Karpas-422 (cell line): Measurements from ENCODE around the gene SMIM28. TPM values are rescaled to one million over a fixed set of nuclear protein-coding genes. Genes with fewer than 3 reads are reported as not detected.

Source experiments
- DNase-seq: peaks from one replicate; pipeline ENCODE4 v3.0.0-alpha.2; 2015
- H2AFZ ChIP-seq: fragments of 200-600 bp; sonication (generic); 2 replicates; pipeline ENCODE4 v1.6.1; 2014; ENCODE audit warnings: antibody characterized with exemption, low read length, mixed read lengths
- H3K27ac ChIP-seq: fragments of 200-600 bp; sonication (generic); 2 replicates; pipeline ENCODE4 v1.5.1; 2014; ENCODE audit warnings: mild to moderate bottlenecking, low read length, moderate library complexity
- H3K27me3 ChIP-seq: fragments of 200-600 bp; sonication (generic); 2 replicates; pipeline ENCODE4 v1.6.1; 2014; ENCODE audit warnings: low read length, mixed read lengths
- H3K36me3 ChIP-seq: fragments of 200-600 bp; sonication (generic); 2 replicates; pipeline ENCODE4 v1.6.1; 2014; ENCODE audit warnings: low read length, mixed read lengths; ENCODE audit not compliant: insufficient read depth
- H3K4me1 ChIP-seq: fragments of 200-600 bp; sonication (generic); 2 replicates; pipeline ENCODE4 v1.6.1; 2014; ENCODE audit warnings: mild to moderate bottlenecking, low read length, mixed read lengths
- H3K4me2 ChIP-seq: fragments of 200-600 bp; sonication (generic); 2 replicates; pipeline ENCODE4 v1.6.1; 2014; ENCODE audit warnings: low read length, low read depth, mild to moderate bottlenecking; ENCODE audit not compliant: poor library complexity, severe bottlenecking
- H3K4me3 ChIP-seq: fragments of 200-600 bp; sonication (generic); 2 replicates; pipeline ENCODE4 v1.5.1; 2014; ENCODE audit warnings: mild to moderate bottlenecking, antibody characterized with exemption, low read length, mixed read lengths
- H3K79me2 ChIP-seq: fragments of 200-600 bp; sonication (generic); 2 replicates; pipeline ENCODE4 v1.6.1; 2014; ENCODE audit warnings: mild to moderate bottlenecking, low read length, mixed read lengths
- H3K9ac ChIP-seq: fragments of 200-600 bp; sonication (generic); 2 replicates; pipeline ENCODE4 v1.6.0; 2014; ENCODE audit warnings: low read length
- H3K9me2 ChIP-seq: fragments of 200-600 bp; sonication (generic), shearing (Covaris generic); replicated peaks from 2 replicates; pipeline ENCODE4 v1.6.0; 2014; ENCODE audit warnings: mild to moderate bottlenecking, low read length, moderate library complexity; ENCODE audit not compliant: insufficient read depth
- H3K9me3 ChIP-seq: fragments of 300-700, 200-600 bp; sonication (generic); 2 replicates; pipeline ENCODE4 v1.6.1; 2014; ENCODE audit warnings: low read length, mixed read lengths
- H4K20me1 ChIP-seq: fragments of 200-600 bp; sonication (generic); 2 replicates; pipeline ENCODE4 v1.6.1; 2014; ENCODE audit warnings: mild to moderate bottlenecking, antibody characterized with exemption, low read length, low read depth; ENCODE audit not compliant: insufficient read depth
- total RNA-seq: library from RNA; depleted of rRNA; stranded (reverse); fragments of >200 nt; shearing (Covaris generic); gene quantifications from 2 replicates; pipeline ENCODE4 v1.2.3, GENCODE V29; 2014; ENCODE audit warnings: low replicate concordance

SMIM28 gene
- total RNA-seq, 1 experiment from 2014 or later: not detected

DNA sequence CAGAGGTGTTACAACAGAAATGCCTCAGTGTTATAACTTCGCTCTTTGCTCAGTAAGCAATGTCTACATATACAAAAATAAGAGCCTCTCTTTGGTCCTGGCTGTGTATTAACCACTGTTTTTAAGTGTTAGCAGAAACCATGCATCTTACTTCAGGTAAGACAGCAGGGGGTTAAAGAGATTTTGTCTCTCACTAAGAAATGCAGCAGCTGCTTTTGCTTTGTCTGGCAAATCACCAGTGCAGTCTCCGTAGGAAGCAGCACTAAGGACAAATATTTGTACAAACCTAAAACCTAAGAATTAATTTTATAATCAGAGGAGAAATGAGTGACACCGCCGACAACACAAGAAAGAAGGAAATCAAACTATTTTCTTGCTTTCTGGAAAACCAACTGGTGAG, 758 bp downstream of the SMIM28 start:
- Histone ChIP-seq H4K20me1 (no peaks in the 10 kb centered on the region), H3K4me1 (no peaks in the 10 kb centered on the region), H3K27me3 (no peaks in the 10 kb centered on the region), H3K27ac (no peak overlapping the region), H3K9me2 (no peaks in the 10 kb centered on the region), H2AFZ (no peak overlapping the region), H3K79me2 (no peaks in the 10 kb centered on the region), H3K36me3 (no peaks in the 10 kb centered on the region), H3K4me3 (no peak overlapping the region), H3K4me2 (no peak overlapping the region), H3K9me3 (no peaks in the 10 kb centered on the region), H3K9ac (no peak overlapping the region)
- no peak for DNase-seq

DNA sequence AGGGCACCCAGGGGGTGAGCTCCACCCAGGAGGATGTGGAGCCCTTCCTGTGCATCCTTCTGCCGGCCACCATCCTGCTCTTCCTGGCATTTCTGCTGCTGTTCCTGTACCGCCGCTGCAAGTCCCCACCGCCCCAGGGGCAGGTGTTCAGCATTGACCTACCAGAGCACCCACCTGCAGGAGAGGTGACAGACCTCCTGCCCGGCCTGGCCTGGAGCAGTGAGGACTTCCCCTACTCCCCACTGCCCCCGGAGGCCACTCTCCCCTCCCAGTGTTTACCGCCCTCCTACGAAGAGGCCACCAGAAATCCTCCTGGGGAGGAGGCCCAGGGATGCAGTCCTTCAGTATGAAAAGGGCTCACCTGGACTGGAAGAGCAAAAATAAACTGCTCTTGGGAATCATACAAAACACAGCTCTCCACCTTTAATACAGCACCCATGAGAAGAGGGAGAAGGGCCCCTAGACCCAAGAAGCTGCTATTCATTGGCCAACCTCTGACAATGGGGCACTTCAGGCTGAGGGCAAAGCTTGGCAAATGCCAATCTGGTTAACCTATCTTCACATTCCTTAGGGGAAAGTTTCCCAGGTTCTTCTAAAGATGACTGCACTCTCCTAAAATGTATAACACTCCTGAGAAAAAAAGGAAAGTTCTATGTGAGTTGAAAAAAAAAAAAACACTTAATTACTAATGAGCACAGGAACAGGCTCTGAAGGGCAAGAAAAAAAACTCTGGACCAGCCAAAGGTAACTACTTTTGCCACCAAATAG, 5.0 kb downstream of the SMIM28 start:
- Histone ChIP-seq H2AFZ (no peak overlapping the region), H3K27me3 (no peaks in the 10 kb centered on the region), H3K4me2 (no peak overlapping the region), H3K4me1 (no peaks in the 10 kb centered on the region), H3K9me3 (no peaks in the 10 kb centered on the region), H3K36me3 (no peaks in the 10 kb centered on the region), H4K20me1 (no peaks in the 10 kb centered on the region), H3K27ac (no peak overlapping the region), H3K4me3 (no peak overlapping the region), H3K9ac (no peak overlapping the region), H3K79me2 (no peaks in the 10 kb centered on the region), H3K9me2 (no peaks in the 10 kb centered on the region)
- no peak for DNase-seq

DNA sequence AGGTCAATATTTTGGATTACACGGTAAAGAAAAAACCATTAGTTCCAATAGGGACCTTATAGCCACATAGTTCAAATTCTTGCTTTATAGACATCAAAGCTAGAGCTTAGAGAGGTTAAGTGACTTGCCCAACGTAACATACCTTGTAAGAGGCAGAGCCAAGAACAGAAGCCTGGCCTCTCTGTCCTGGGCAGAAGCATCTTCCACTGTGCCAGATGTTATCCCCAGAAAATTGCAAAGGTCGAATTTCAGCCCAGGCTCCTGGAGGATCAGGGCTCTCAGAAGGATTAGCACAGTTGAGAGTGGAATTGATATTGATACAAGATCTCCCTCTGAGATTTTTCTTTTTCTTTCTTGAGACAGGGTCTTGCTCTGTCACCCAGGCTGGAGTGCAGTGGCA, 6.1 kb downstream of the SMIM28 start:
- Histone ChIP-seq H2AFZ (no peak overlapping the region), H3K9me3 (no peaks in the 10 kb centered on the region), H4K20me1 (no peaks in the 10 kb centered on the region), H3K36me3 (no peaks in the 10 kb centered on the region), H3K4me1 (no peaks in the 10 kb centered on the region), H3K9me2 (no peaks in the 10 kb centered on the region), H3K4me2 (no peak overlapping the region), H3K27ac (no peak overlapping the region), H3K9ac (no peak overlapping the region), H3K4me3 (no peak overlapping the region), H3K27me3 (no peaks in the 10 kb centered on the region), H3K79me2 (no peaks in the 10 kb centered on the region)
- DNase-seq: no peak

DNA sequence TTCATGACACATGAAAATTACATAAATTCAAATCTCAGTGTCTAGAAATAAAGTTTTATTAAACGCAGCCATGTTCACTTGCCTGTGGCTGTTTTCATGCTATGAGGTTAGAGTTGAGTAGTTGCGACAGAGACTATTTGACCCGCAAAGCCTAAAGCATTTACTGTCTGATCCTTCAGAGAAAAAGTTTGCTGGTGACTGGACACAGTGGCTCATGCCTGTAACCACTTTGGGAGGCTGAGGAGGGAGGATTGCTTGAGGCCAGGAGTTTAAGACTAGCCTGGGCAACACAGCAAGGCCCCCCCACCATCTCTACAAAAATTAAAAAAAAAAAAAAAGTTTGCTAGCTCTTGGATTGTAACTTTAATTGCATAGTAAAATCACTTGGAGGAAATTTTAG, 9.2 kb downstream of the SMIM28 start:
- Histone ChIP-seq H4K20me1 (no peaks in the 10 kb centered on the region), H3K79me2 (no peaks in the 10 kb centered on the region), H3K9ac (no peak overlapping the region), H2AFZ (no peak overlapping the region), H3K4me3 (no peak overlapping the region), H3K4me2 (no peak overlapping the region), H3K36me3 (no peaks in the 10 kb centered on the region), H3K9me3 (no peaks in the 10 kb centered on the region), H3K9me2 (no peaks in the 10 kb centered on the region), H3K4me1 (no peaks in the 10 kb centered on the region), H3K27me3 (no peaks in the 10 kb centered on the region), H3K27ac (no peak overlapping the region)
- no peak for DNase-seq

DNA sequence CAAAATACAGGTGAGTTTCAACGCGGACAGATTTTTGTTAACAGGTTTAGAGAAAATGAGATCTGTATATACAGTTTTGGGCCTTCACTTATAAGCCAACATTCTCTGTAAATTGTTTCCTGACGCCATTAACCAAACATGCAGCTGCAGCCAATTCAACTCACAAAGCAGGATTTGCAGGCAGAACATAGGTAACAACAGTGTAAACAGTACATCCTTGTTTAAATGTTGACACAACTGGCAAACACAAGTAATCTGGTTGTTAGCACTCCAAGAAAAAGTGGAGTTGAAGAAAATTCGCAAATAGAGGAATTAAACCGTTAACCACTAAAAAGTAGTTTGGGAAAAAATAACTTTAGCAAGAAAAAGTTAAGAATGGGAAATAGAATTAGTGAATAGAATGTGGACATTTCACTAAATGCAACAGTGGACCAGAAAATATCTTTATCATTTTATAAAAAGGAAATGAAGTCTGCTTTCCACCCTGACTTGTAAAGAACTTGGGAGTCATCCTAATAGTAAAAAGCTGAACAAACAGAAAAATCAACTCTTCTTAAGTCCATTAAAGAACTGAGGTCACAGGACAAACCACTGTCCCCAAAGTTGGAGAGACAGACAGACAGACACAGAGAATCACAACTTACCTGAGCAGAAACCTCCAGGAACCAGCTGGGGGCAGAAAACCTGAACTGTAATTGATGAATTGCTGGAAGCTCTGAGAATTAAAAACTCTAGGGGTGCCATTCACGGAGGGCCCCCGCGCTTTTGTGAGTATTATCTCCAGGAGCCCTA, 10.1 kb downstream of the SMIM28 start:
- Histone ChIP-seq H3K4me1 (no peaks in the 10 kb centered on the region), H3K4me2 (no peak overlapping the region), H4K20me1 (no peaks in the 10 kb centered on the region), H2AFZ (no peak overlapping the region), H3K36me3 (no peaks in the 10 kb centered on the region), H3K27me3 (no peaks in the 10 kb centered on the region), H3K79me2 (no peaks in the 10 kb centered on the region), H3K9me3 (no peaks in the 10 kb centered on the region), H3K9me2 (no peaks in the 10 kb centered on the region), H3K9ac (no peak overlapping the region), H3K4me3 (no peak overlapping the region), H3K27ac (no peak overlapping the region)
- no peak for DNase-seq

DNA sequence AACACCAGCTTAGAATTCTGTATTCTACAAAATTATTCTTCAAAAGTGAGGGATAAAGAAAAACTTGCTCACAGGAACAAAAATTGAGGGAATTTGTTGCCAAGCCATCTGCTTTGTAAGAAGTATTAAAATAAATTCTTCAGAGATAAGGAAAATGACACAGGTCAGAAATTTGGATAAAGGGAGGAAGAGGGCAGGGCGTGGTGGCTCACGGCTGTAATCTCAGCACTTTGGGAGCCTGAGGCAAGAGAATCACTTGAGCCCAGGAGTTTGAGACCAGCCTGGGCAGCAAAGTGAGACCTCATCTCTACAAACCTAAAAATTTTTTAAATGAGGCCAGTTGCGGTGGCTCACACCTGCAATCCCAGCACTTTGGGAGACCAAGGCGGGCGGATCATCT, 11.8 kb downstream of the SMIM28 start:
- no peaks in the 10 kb centered on the region for H4K20me1 ChIP-seq
- H3K4me2 ChIP-seq: no peak overlapping the region
- no peak overlapping the region for H3K4me3 ChIP-seq
- no peak overlapping the region for H3K27ac ChIP-seq
- peaks cover 2% of the 10 kb centered on the region; the same call in 1 of the 2 replicates for H3K4me1 ChIP-seq
- H3K9me2 ChIP-seq: no peaks in the 10 kb centered on the region
- no peaks in the 10 kb centered on the region for H3K9me3 ChIP-seq
- H3K27me3 ChIP-seq: no peaks in the 10 kb centered on the region
- no peaks in the 10 kb centered on the region for H3K36me3 ChIP-seq
- H3K79me2 ChIP-seq: no peaks in the 10 kb centered on the region
- H2AFZ ChIP-seq: no peak overlapping the region
- no peak for DNase-seq
- no peak overlapping the region for H3K9ac ChIP-seq

DNA sequence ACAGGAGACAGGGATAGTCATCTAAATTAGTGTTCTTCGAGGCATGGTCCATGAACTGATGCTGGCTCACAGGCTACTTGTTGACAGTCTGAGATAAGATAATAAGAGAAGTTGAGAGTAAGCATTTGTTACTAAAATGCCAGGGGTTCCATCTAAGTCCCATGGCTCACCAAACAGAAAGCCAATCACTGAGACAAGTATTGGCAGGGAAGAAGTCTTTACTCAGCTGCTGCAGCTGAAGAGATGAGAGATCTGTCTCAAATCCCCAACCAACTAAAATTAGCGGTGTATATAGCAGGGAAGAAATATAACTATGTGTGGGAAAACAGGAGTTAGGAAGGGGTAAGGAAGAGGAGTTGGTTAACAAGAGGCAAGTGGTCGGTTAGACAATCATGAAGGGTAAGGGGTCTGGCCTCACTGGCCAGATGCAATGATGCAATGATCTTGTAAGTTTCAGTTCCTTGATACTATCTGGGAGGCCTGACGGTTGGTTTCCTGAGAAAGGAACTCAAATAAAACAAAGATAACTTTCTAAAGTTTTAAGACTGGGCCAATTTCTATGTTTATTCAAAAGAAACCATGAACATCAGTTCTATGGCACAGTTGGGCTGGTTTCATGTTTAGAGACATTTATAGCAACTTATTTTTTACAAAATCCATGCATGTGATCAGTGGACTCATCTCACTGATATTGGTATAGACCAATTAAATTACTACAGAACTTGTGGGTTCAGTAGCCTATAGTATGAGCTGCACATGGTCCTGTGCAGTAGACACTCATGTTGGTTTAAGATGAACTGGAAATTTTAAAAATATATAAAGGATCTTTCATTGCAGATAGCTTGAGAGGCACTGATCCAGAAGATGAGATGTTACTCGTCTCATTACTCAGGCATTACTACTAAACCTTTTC, 16.4 kb downstream of the SMIM28 start:
- H3K4me2 ChIP-seq: no peak overlapping the region
- no peaks in the 10 kb centered on the region for H3K36me3 ChIP-seq
- H3K9ac ChIP-seq: no peak overlapping the region
- H3K4me1 ChIP-seq: peaks cover 2% of the 10 kb centered on the region; the same call in 1 of the 2 replicates
- no peaks in the 10 kb centered on the region for H3K9me3 ChIP-seq
- H3K27me3 ChIP-seq: no peaks in the 10 kb centered on the region
- peak; percentile 45 for DNase-seq
- no peak overlapping the region for H2AFZ ChIP-seq
- H3K27ac ChIP-seq: no peak overlapping the region
- no peaks in the 10 kb centered on the region for H3K9me2 ChIP-seq
- H3K79me2 ChIP-seq: no peaks in the 10 kb centered on the region
- H3K4me3 ChIP-seq: no peak overlapping the region
- H4K20me1 ChIP-seq: no peaks in the 10 kb centered on the region

DNA sequence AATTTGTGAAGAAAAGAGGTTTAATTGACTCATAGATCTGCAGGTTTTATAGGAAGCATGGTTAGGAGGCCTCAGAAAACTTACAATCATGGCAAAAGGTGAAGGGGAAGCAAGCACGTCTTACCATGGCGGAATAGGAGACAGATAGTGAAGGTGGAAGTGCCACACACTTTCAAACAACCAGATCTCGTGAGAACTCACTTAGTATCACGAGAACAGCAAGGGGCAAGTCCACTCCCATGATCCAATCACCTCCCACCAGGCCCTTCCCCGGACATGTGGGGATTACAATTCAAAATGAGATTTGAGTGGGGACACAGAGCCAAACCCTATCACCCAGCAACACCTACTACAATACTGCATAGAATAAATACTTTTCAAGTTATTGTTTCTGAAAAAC, 19.0 kb downstream of the SMIM28 start:
- Histone ChIP-seq H3K27me3 (no peaks in the 10 kb centered on the region), H3K27ac (no peak overlapping the region), H3K36me3 (no peaks in the 10 kb centered on the region), H2AFZ (no peak overlapping the region), H3K9me2 (no peaks in the 10 kb centered on the region), H3K9me3 (no peaks in the 10 kb centered on the region), H3K4me2 (no peak overlapping the region), H3K9ac (no peak overlapping the region), H3K4me1 (peaks cover 2% of the 10 kb centered on the region; the same call in 1 of the 2 replicates), H3K79me2 (no peaks in the 10 kb centered on the region), H4K20me1 (no peaks in the 10 kb centered on the region), H3K4me3 (no peak overlapping the region)
- no peak for DNase-seq
